OCI-LY1 (cell line): Measurements from ENCODE around the gene GCM1.

Experiments
- H2AFZ ChIP-seq: fragments of 200-600 bp; sonication (generic), shearing (Covaris generic); 2 replicates; pipeline ENCODE4 v1.6.0; 2014; ENCODE audit warnings: antibody characterized with exemption, mild to moderate bottlenecking, low read length
- H3F3A ChIP-seq: fragments of 200-600 bp; sonication (generic), shearing (Covaris generic); 2 replicates; pipeline ENCODE4 v1.6.0; 2014; ENCODE audit warnings: mild to moderate bottlenecking, antibody characterized with exemption, low read length, moderate library complexity; ENCODE audit not compliant: insufficient read depth
- H3K27ac ChIP-seq: fragments of 200-600 bp; sonication (generic); 2 replicates; pipeline ENCODE4 v1.5.1; 2014; ENCODE audit warnings: low read length, mixed run types, mild to moderate bottlenecking, low read depth; ENCODE audit not compliant: poor library complexity, severe bottlenecking
- H3K27me3 ChIP-seq: fragments of 200-600 bp; sonication (generic); 2 replicates; pipeline ENCODE4 v1.6.0; 2014; ENCODE audit warnings: antibody characterized with exemption, mild to moderate bottlenecking, low read length, moderate library complexity; ENCODE audit not compliant: insufficient read depth
- H3K36me3 ChIP-seq: fragments of 200-600 bp; sonication (generic); 2 replicates; pipeline ENCODE4 v1.6.1; 2014; ENCODE audit warnings: mild to moderate bottlenecking, antibody characterized with exemption, low read length, moderate library complexity, mixed read lengths; ENCODE audit not compliant: insufficient read depth
- H3K4me1 ChIP-seq: fragments of 200-600 bp; sonication (generic); 2 replicates; pipeline ENCODE4 v1.5.1; 2014; ENCODE audit warnings: mild to moderate bottlenecking, low read length, moderate library complexity; ENCODE audit not compliant: insufficient read depth, severe bottlenecking
- H3K4me2 ChIP-seq: fragments of 200-600 bp; sonication (generic), shearing (Covaris generic); 2 replicates; pipeline ENCODE4 v1.6.1; 2014; ENCODE audit warnings: low read length
- H3K4me3 ChIP-seq: fragments of 200-600 bp; sonication (generic); 2 replicates; pipeline ENCODE4 v1.5.1; 2014; ENCODE audit warnings: low read length, low read depth, mild to moderate bottlenecking, mixed read lengths; ENCODE audit not compliant: poor library complexity, severe bottlenecking
- H3K79me2 ChIP-seq: fragments of 200-600 bp; shearing (Covaris generic); 2 replicates; pipeline ENCODE4 v1.6.1; 2016; ENCODE audit warnings: mixed run types, low read length, mixed read lengths; ENCODE audit not compliant: insufficient read depth
- H3K9ac ChIP-seq: fragments of 200-600 bp; sonication (generic), shearing (Covaris generic); 2 replicates; pipeline ENCODE4 v1.6.1; 2014; ENCODE audit warnings: mild to moderate bottlenecking, low read length, mixed read lengths
- H3K9me2 ChIP-seq: fragments of 200-600 bp; sonication (generic), shearing (Covaris generic); 2 replicates; pipeline ENCODE4 v1.6.1; 2014; ENCODE audit warnings: low read depth, mild to moderate bottlenecking, low read length, mixed read lengths
- H3K9me3 ChIP-seq: fragments of 200-600 bp; shearing (Covaris generic); 2 replicates; pipeline ENCODE4 v1.6.1; 2014; ENCODE audit warnings: low read length, mixed read lengths
- H4K20me1 ChIP-seq: fragments of 200-600 bp; sonication (generic), shearing (Covaris generic); 2 replicates; pipeline ENCODE4 v1.6.0; 2016; ENCODE audit warnings: mild to moderate bottlenecking, low read length; ENCODE audit not compliant: insufficient read depth
- CTCF ChIP-seq: fragments of 200-600 bp; sonication (generic), shearing (Covaris generic); IDR thresholded peaks from 2 replicates; pipeline ENCODE4 v1.5.1; 2017; ENCODE audit warnings: mild to moderate bottlenecking, antibody characterized with exemption, low read length, moderate library complexity, mixed read lengths
- EZH2 ChIP-seq: fragments of 200-600 bp; sonication (generic), shearing (Covaris generic); IDR thresholded peaks from 2 replicates; pipeline ENCODE4 v1.8.0; 2017; ENCODE audit warnings: borderline replicate concordance, mixed run types, mild to moderate bottlenecking, antibody characterized with exemption, low read length, moderate library complexity, mixed read lengths

GCM1 gene

GRCh38 chr6:53128842-53129241 lies 19.8 kb downstream of the GCM1 start:
- Histone ChIP-seq H3F3A (no peaks in the 10 kb centered on the region), H3K4me1 (no peaks in the 10 kb centered on the region), H2AFZ (no peak overlapping the region), H3K4me2 (no peak overlapping the region), H4K20me1 (no peaks in the 10 kb centered on the region), H3K36me3 (no peaks in the 10 kb centered on the region), H3K4me3 (no peak overlapping the region), H3K27me3 (no peaks in the 10 kb centered on the region), H3K27ac (no peak overlapping the region), H3K79me2 (no peaks in the 10 kb centered on the region), H3K9me2 (no peaks in the 10 kb centered on the region), H3K9ac (no peak overlapping the region), H3K9me3 (no peaks in the 10 kb centered on the region)
- TF ChIP-seq CTCF: no peak
- no peak for TF ChIP-seq EZH2

GRCh38 chr6:53125276-53125675 lies 23.4 kb downstream of the GCM1 start:
- Histone ChIP-seq H3F3A (no peaks in the 10 kb centered on the region), H2AFZ (no peak overlapping the region), H4K20me1 (no peaks in the 10 kb centered on the region), H3K9ac (no peak overlapping the region), H3K36me3 (no peaks in the 10 kb centered on the region), H3K4me3 (no peak overlapping the region), H3K9me2 (no peaks in the 10 kb centered on the region), H3K4me1 (no peaks in the 10 kb centered on the region), H3K4me2 (no peak overlapping the region), H3K27me3 (no peaks in the 10 kb centered on the region), H3K9me3 (no peaks in the 10 kb centered on the region), H3K79me2 (no peaks in the 10 kb centered on the region), H3K27ac (no peak overlapping the region)
- TF ChIP-seq EZH2 (no peak), CTCF (no peak)

- Histone ChIP-seq H3K27ac (no peak overlapping the region), H2AFZ (no peak overlapping the region)
- TF ChIP-seq EZH2: no peak
- no peak for TF ChIP-seq CTCF
Observed at GRCh38 chr6:53124131-53124800, 24.4 kb downstream of the GCM1 start.

More at GRCh38 chr6:53124131-53124800, 24.4 kb downstream of the GCM1 start:
- Histone ChIP-seq H3K27me3 (no peaks in the 10 kb centered on the region), H3K9me3 (no peaks in the 10 kb centered on the region), H4K20me1 (no peaks in the 10 kb centered on the region), H3K79me2 (no peaks in the 10 kb centered on the region), H3F3A (no peaks in the 10 kb centered on the region), H3K4me2 (no peak overlapping the region), H3K36me3 (no peaks in the 10 kb centered on the region), H3K4me3 (no peak overlapping the region), H3K9ac (no peak overlapping the region), H3K9me2 (no peaks in the 10 kb centered on the region), H3K4me1 (no peaks in the 10 kb centered on the region)
